AG08395 (cell line): ENCODE data around the gene PTPRA.

Experiments
- DNase-seq: peaks from one replicate; pipeline ENCODE4 v3.0.0; 2012; ENCODE audit warnings: mixed read lengths, low spot score

The PTPRA gene

DNA sequence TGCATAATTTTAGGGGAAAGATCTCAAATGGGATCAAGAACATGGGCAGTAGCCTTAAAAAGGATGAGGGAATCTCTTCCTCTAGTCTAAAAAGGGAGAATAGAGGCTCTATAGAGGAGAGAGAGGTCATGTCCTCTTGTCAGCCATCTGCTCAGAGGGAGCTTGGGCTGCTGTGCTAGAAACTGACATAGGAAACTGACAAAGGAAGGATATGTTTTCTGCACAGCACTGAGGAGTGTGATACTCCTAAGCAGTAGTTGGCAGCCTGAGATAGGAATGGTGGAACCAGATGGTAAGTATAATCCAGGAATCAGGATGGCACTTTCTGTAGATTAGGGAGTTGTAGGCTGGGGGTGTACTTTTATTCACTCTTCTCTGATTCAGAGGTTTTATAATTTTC is 59.2 kb downstream of the PTPRA start:
- DNase-seq = no peak

DNA sequence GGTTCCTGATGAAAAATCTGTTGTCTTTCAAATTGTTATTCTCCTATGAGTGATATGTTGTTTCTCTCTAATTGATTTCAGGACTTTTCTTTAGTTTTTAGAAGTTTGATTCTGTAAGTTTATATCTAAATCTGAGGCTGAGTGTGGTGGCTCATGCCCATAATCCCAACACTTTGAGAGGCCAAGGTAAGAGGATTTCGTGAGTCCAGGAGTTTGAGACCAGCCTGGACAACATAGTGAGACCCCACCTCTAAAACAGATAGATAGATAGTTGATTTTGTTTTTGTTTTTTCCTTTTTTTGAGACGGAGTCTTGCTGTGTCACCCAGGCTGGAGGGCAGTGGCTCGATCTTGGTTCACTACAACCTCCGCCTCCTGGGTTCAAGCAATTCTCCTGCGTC is 64.6 kb downstream of the PTPRA start:
- no peak for DNase-seq

DNA sequence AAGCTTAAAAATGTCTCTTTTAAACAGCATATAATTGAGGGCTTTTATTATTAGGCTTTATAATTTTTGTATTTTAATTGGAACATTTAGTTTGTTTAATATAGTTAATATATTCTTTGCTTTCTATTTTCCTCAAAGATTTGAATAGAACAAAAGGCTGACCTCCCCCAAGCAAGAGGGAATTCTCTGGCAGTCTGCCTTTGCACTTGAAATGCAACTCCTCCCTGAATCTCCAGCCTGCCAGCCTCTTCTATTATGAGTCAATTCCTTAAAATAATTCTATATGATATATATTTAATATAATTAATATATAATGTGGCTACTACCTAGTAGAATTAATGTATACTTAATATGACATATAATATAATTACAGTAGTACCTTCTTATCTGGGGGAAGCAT is 69.2 kb downstream of the PTPRA start:
- no peak for DNase-seq

DNA sequence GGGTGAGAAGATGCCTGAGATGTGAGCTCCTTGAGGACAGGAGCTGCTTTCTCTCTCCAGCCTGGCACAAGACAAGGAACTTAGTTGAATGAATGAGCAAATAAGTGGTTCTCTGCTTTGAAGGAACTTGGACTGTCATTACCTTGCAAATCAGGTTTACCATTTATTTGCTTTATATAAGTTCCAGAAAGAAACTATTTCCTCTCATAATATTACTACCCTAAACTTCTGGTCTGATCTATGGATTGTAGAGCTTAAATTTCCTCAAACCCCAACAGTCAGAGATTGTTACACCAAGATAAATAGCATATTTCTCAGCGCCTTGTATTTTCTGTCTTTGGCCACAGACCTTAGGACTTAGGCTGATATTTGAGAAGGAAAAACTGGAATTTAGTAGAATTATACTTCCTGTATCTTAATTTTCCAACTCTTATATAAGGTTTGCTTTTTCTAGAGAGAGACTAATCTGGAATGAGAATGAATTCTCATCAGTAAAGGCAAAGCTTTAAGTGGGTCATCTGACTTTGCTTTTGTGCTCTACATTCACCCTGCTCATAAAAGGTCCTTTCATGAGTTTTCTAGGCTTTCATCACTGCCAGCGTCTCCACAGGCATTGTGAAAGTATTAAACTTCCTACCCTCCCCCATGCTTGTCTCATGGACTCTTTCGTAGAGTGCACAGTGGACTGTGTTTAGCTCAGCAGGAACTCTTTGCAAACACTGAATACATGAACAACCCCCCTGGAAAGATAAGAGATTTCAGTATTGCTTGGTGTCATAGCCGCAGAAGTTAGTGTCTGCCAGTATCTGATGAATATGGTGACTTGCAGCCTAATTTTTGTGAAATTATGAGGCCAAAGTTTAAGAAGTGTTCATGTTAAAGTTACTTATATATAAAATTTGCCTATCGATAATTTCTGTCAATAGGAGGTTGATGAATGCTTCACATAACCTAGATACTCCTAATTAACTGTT is 74.0 kb downstream of the PTPRA start:
- DNase-seq = no peak

DNA sequence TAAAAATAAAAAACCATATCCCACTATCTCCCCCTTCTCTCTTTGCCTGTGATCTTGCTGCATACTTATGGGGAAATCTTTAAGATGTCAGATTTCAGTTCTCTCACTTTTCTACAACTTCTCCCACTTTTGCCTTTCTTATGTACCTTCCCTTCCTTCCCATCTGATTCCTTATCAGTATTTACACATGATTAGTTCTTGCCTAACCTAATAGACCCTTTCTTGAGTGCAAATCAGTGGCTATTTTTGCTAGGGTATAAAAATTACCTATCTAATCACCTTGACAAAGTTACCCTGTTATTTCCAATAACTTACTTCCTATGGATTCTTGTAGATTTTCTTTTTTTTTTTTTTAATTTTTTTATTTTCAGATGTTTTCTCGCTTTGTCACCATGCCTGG is 75.7 kb downstream of the PTPRA start:
- no peak for DNase-seq

DNA sequence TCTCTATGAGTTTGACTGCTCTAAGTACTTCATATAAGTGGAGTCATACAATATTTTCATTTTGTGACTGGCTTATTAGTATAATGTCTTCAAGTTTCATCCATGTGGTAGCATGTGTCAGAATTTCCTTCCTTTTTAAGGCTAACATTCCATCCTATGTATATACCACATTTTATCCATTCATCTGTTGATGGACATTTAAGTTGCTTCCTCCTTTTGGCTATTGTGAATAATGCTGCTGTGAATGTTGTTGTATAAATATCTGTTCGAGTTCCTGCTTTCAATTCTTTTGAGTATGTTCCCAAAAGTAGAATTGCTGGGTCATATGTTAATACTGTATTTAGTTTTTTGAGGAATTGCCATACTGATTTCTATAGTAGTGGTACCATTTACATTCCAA is 79.5 kb downstream of the PTPRA start:
- no peak for DNase-seq

DNA sequence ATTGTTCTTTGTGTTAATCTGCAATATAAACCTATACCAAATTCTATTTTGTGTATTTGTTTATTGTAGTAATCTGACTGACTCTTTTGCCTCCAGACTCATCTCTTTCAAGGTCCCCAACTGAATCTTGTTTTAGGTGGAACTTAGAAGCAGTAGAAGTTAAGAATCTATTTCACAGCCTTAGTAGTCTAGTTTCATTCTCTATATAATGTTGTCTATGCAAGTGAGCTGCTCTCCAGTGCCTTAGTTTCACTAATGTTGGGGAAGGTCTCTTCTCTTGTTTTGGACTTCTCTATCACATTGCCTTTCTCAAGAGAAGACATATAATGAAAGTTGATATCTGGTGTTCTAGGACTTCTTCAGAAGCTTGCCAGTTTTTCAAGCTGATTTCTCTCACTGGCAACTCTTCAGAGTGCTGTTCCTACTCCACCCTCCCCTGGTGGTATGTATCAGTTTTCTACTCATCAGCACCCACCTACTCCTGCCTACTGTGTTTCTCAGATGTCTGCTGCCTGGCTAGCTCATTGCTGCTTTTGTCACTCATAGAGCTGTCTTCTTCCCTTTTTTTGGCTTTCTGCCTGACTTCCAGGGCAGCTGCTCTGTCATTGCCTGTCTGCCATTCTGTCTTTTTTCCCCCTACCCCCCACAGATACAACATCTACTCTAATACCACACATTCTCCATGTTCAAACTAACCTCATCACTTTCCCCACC is 82.1 kb downstream of the PTPRA start:
- DNase-seq = no peak

DNA sequence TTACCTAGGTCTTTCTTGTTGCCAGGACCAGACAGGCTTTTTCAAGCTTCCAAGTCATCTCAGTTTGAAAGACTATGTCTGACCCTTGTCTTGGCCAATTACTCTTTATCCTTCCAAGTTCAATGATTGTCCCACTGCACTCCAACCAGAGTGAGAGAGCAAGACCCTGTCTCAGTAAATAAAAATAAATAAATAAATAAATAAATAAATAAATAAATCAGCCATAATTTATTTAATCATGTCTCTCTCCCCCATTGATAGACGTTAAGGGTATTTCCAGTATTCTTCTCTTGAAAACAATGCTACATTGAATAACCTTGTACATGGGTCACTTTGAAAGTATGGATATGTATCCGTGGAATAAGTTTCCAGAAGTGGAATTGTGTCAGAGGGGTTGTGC is 83.2 kb downstream of the PTPRA start:
- DNase-seq = no peak

DNA sequence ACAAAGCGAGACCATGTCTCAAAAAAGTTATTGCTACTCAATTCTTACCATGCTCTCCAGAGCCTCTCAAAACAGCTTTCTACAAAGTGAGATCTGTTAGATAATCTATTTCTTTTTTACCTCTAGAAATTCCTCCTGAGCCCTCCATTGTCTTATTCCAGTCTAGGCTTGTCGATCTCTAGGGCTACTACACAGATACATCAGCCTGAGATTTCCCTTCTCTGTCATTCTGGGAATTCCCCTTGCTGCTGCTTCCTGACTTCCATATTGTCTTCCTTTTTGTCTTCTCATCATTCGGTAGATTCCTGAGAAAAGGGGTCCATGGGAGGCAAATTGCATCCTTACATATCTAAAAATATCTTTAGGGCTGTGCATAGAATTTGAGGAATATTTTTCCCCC is 94.6 kb downstream of the PTPRA start:
- DNase-seq = no peak

DNA sequence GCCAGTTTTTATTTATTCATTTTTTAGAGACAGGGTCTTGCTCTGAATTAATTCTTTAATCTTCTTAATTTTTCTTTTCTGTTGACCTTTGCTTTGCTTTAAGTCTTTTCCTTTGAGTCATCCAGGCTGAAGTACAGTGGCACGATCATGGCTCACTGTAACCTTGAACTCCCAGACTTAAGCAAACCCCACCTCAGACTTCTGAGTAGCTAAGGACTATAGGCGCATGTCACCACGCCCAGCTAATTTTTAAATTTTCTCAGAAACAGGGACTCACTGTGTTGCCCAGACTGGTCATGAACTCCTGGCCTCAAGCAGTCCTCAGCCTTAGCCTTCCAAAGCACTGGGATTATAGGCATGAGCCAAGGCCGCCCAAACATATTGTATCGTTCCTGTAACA is 98.8 kb downstream of the PTPRA start:
- no peak for DNase-seq

DNA sequence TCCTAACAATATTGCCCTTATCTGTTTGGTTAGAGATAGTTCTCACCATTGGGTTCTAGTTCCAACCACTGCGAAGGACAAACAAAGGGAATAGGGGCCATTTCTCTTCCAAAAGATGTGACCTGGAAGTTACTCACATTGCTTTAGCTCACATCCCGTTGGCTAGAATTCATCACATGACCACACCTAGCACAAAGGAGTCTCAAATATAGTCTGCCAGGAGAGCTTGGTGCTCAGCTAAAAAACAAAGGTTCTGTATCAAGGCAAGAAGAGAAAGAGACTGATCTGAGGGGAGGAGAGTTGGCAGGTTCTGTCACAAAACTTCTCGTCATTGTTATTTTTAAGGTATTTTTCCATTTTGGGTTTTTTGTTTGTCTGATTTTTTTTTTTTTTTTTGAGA is 100.3 kb downstream of the PTPRA start:
- DNase-seq = no peak

DNA sequence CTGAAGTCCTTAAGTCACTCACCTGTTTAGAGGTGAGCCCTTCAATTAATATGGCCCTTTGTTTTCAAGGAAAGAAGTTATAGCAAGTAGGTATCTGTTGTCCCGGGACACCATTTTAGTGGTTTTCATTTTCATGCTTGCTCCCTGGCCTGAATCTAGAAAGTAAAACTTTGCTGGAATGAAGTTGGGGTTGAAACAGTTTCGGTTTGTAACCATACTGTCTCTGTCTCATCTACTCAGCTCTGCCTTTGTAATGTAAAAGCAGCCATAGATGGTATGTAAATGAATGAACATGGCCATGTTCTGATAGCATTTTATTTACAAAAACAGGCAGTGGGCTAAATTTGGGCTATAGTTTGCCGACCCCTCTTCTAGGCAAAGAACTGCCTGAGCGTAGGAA is 105.2 kb downstream of the PTPRA start:
- DNase-seq = no peak

DNA sequence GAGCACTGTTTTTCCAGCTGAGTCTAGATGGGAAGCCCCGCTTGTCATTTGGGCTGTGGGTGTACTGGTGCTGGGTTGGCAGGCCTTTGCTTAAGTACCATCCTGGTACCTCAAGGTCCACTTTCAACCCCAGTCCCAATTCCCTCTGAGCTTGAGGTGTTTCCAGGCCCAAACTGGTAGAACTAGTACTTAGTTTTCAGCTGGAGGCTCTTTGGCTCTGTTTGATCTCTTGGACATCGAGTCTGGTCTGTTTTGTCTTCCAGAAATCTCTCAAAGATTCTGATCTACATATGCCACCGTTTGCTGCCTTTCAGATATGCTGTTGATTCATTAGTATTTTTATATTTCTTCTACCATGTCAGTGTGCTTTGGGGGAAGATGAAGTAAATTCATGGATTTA is 108.4 kb downstream of the PTPRA start:
- no peak for DNase-seq

DNA sequence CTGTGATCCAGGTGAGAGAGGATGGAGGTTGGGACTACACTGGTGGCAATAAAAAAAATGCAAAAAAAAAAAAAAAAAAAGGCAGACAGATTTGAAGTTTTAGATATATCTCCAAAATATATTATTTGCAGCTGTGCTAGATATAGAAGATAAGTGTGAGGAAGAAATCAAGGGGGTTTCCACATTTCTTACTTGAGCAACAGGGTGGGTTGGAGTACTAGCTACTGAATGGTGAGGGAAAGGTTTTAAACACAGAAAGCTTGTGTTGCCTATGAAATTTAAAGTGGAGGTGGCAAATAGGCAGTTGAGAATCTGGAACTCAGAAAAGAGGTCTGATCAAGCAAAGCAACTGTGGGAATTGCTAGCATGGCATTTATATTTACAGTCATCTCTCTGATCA is 110.2 kb downstream of the PTPRA start:
- DNase-seq = no peak

DNA sequence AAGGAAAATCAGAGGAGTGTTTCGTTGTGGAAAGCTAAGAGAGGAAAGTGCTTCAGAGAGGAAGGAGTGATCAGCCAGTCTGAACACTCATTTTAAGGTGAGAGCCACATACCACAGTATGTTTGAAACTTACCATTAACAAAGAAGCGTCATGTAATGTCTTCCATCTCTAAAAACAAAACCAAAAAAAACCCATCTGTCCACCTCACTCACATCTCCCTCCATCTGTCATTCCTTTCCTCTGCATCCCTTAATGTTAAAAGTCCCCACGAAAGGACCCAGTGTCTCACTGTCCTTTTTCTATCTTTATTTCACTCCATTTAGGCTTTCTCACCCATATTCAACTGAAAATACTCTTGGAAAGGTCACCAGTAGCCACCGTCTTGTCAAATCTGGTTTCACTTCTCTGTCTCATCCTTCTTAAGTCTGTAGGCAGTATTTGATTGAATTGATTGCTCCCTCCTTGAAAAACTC is 110.8 kb downstream of the PTPRA start:
- DNase-seq = no peak

DNA sequence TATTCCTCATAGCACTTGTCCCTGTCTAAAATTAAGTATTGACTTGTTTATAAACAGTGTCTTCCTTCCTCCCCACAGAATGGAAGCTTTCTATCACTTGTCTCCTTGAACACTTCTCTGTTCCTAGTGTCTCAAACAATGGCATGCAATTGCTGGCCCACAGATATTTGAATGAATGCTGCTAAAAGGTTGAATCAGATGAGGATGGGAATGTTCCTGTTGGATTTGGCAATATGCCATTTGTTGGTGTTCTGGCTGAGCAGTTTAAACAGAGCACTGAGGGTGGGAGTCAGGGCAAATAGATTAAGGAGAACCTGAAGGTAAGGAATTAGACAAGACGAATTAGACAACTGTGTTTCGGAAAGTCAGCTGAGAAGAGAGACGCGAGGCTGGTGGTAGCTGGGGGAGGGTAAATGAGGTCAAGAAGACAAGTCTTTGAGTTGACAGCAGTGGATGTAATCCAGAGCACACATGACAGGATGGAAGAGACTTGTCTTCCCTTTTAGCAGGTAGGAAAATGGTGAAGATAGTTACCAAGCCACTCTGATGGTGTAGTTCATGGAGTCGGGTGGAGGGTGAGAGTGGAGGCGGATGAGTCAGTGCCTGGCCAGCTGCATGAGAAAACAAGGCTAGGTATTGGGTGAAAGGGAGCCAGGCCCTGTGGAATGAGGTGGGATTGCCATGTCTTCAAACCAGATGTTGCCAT is 111.8 kb downstream of the PTPRA start:
- DNase-seq = peak; percentile 64

DNA sequence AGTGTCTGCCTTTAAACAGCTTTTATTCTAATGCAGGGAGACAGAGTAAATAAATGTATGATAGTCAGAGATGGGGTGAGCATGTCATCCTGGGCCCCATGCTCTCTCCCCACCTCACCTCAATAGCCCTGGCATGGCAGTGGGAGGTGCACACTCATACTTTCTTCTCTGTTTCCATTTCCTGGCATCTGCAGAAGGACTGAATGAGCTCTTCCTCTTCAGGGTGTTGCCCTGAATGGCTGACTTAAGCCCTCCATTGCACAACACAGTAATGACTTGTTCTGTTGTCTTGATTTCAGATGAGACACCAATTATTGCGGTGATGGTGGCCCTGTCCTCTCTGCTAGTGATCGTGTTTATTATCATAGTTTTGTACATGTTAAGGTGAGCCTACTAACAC is 113.2 kb downstream of the PTPRA start:
- DNase-seq = peak; percentile 48

DNA sequence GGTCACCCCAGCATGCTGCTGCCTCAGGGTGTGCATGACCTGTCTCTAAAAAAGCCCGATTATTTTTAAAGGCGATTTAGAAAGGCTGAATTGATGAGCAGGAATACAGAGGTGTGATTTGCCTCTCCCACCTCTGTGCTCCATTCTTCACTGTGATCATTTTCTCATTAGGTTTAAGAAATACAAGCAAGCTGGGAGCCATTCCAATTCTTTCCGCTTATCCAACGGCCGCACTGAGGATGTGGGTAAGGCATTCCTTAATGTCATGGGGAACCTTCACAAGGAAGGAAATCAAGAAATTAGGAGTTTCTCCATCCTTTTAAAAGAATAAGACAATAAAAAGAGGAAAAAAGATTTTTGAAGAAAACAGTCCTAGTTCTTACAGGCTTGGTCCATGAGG is 114.6 kb downstream of the PTPRA start:
- DNase-seq = no peak

DNA sequence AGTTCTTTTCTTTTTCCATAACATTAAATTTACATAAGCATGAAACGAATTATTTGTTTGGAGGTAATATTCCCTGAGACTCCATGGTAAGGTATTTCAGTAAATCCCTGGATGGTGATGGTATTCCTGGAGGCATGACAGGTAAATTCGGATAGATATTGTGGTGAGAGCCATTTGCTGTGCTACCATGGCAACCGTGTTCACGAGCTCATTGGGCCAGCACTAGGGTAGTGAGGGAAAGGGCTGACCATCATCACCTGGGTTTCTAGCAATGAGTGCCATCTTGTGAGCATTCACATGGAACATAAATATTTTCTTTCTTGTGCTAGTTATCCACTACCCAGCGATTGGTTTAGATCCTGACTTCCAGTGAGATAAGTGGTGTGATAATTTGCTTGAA is 118.3 kb downstream of the PTPRA start:
- DNase-seq = no peak

DNA sequence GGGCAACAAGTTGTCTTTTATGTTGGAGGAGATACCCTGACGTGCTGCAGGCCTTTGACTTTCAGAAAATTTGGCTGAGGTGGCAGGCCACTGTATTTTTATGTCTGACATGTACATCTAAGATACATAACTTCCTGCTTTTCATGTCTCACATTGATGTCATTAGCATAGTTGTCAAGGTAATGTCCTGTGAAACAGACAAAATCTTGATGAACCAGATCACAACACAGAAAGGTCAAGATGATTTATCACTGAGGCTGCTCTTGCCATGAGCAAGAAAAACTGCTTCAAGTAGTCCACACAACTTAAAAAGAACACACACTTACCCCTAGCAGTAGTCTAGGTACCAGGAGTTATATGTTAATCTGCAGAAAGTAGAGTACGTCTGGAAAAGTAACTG is 120.0 kb downstream of the PTPRA start:
- no peak for DNase-seq

DNA sequence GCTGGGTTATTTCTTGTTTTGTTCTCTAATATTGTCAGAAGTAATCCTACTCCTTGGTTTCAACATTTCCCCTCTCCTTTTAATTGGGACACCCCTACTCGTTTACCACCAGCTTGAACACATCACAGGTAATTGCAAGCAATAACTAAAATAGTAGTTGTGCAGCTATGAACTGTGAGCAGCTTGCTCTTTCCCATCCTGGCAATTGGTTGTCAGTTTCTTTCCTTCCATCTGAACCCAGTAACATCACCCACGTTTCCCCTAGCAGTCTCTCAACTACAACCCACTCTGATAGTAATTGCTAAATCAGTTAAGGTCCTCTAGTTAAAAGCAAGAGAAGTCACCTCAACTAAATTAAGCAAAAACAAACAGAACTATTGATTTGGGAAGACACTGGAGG is 122.5 kb downstream of the PTPRA start:
- DNase-seq = no peak

DNA sequence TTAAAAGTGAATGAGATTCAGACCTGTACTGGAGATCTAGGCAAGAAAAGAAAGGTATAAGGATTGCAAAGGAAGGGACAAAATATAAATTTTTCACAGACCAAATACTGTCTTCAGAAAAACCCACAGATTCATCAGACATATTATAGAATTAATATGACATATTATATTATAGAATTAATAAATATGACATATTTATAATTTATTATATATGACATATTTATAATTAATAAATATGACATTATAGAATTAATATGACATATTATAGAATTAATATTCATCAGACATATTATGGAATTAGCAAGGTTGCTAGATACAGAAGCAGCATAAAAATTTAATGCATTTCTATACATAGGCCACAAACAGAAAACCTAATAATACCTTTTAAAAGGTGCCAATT is 125.4 kb downstream of the PTPRA start:
- no peak for DNase-seq
